H9 (cell line): ENCODE results near the gene KIAA1549. TPM values are rescaled to one million over a fixed set of nuclear protein-coding genes. Genes with fewer than 3 reads are reported as not detected.

Experiments
- DNase-seq: peaks from one replicate; pipeline ENCODE4 v3.0.0-alpha.2; 2017
- H2AFZ ChIP-seq: one replicate; pipeline ENCODE4 v1.6.1; 2013; ENCODE audit warnings: mild to moderate bottlenecking, low read length, control low read depth, moderate library complexity
- H2AK5ac ChIP-seq: 2 replicates; pipeline ENCODE4 v1.6.1; 2013; ENCODE audit warnings: low read length, control low read depth, mixed read lengths; ENCODE audit not compliant: insufficient read length
- H2BK120ac ChIP-seq: one replicate; pipeline ENCODE4 v1.6.1; 2013; ENCODE audit warnings: low read depth, mild to moderate bottlenecking, low read length, control low read depth, inconsistent platforms; ENCODE audit not compliant: poor library complexity, severe bottlenecking
- H2BK12ac ChIP-seq: 2 replicates; pipeline ENCODE4 v1.6.1; 2013; ENCODE audit warnings: low read length, control low read depth, mixed read lengths, low read depth; ENCODE audit not compliant: insufficient read length
- H2BK15ac ChIP-seq: 2 replicates; pipeline ENCODE4 v1.6.1; 2013; ENCODE audit warnings: low read depth, low read length, control low read depth
- H2BK20ac ChIP-seq: one replicate; pipeline ENCODE4 v1.6.1; 2013; ENCODE audit warnings: low read depth, mild to moderate bottlenecking, low read length, control low read depth, inconsistent platforms; ENCODE audit not compliant: poor library complexity, severe bottlenecking
- H2BK5ac ChIP-seq: 2 replicates; pipeline ENCODE4 v1.6.1; 2013; ENCODE audit warnings: low read length, control low read depth, mixed read lengths; ENCODE audit not compliant: insufficient read length
- H3K14ac ChIP-seq: 2 replicates; pipeline ENCODE4 v1.6.1; 2013; ENCODE audit warnings: low read length, control low read depth; ENCODE audit not compliant: insufficient read depth
- H3K18ac ChIP-seq: 2 replicates; pipeline ENCODE4 v1.6.1; 2013; ENCODE audit warnings: low read depth, mild to moderate bottlenecking, mixed read lengths, low read length, control low read depth; ENCODE audit not compliant: insufficient read length
- H3K23ac ChIP-seq: 2 replicates; pipeline ENCODE4 v1.6.1; 2013; ENCODE audit warnings: low read length, control low read depth, mixed read lengths, low read depth; ENCODE audit not compliant: insufficient read length
- H3K23me2 ChIP-seq: 2 replicates; pipeline ENCODE4 v1.6.1; 2013; ENCODE audit warnings: low read depth, mild to moderate bottlenecking, mixed read lengths, low read length, control low read depth; ENCODE audit not compliant: insufficient read length, poor library complexity, severe bottlenecking
- H3K27ac ChIP-seq: 2 replicates; pipeline ENCODE4 v1.5.1; 2013; ENCODE audit warnings: low read length, control low read depth, mixed read lengths, low read depth; ENCODE audit not compliant: insufficient read length
- H3K27me3 ChIP-seq: 2 replicates; pipeline ENCODE4 v1.6.1; 2013; ENCODE audit warnings: low read length, control low read depth, inconsistent platforms; ENCODE audit not compliant: insufficient read depth
- H3K4ac ChIP-seq: 2 replicates; pipeline ENCODE4 v1.6.1; 2013; ENCODE audit warnings: low read depth, mild to moderate bottlenecking, control low read depth, inconsistent platforms, low read length, moderate library complexity
- H3K4me1 ChIP-seq: 2 replicates; pipeline ENCODE4 v1.6.1; 2013; ENCODE audit warnings: low read length, control low read depth, inconsistent platforms; ENCODE audit not compliant: insufficient read depth
- H3K4me2 ChIP-seq: 2 replicates; pipeline ENCODE4 v1.6.1; 2013; ENCODE audit warnings: low read length, control low read depth, mixed read lengths; ENCODE audit not compliant: insufficient read length, insufficient read depth
- H3K56ac ChIP-seq: 2 replicates; pipeline ENCODE4 v1.6.1; 2013; ENCODE audit warnings: low read depth, mild to moderate bottlenecking, mixed read lengths, low read length, control low read depth; ENCODE audit not compliant: insufficient read length
- H3K79me1 ChIP-seq: 2 replicates; pipeline ENCODE4 v1.6.1; 2013; ENCODE audit warnings: low read depth, mild to moderate bottlenecking, moderate library complexity, low read length, control low read depth, inconsistent platforms; ENCODE audit not compliant: insufficient read depth, poor library complexity, severe bottlenecking
- H3K79me2 ChIP-seq: 2 replicates; pipeline ENCODE4 v1.6.1; 2013; ENCODE audit warnings: low read length, control low read depth, inconsistent platforms; ENCODE audit not compliant: insufficient read depth
- H3K9ac ChIP-seq: 2 replicates; pipeline ENCODE4 v1.6.1; 2013; ENCODE audit warnings: low read length, control low read depth, mixed read lengths; ENCODE audit not compliant: insufficient read length; ENCODE audit errors: extremely low read depth
- H3K9me3 ChIP-seq: one replicate; pipeline ENCODE4 v1.6.1; 2013; ENCODE audit warnings: low read depth, low read length, inconsistent platforms; ENCODE audit not compliant: control insufficient read depth
- H3T11ph ChIP-seq: one replicate; pipeline ENCODE4 v1.6.1; 2013; ENCODE audit warnings: mild to moderate bottlenecking, low read length, control low read depth, inconsistent platforms
- H4K20me1 ChIP-seq: one replicate; pipeline ENCODE4 v1.6.1; 2013; ENCODE audit not compliant: control insufficient read depth, insufficient read length, insufficient read depth
- H4K5ac ChIP-seq: 2 replicates; pipeline ENCODE4 v1.6.1; 2013; ENCODE audit warnings: low read depth, mild to moderate bottlenecking, mixed read lengths, low read length, control low read depth; ENCODE audit not compliant: insufficient read length
- H4K8ac ChIP-seq: replicated peaks from 2 replicates; pipeline ENCODE4 v1.6.1; 2013; ENCODE audit warnings: low read length, control low read depth, mixed read lengths, low read depth; ENCODE audit not compliant: insufficient read length
- H4K91ac ChIP-seq: 2 replicates; pipeline ENCODE4 v1.6.1; 2013; ENCODE audit warnings: low read depth, mild to moderate bottlenecking, moderate library complexity, mixed read lengths, low read length, control low read depth; ENCODE audit not compliant: insufficient read length
- H3K27ac Mint-ChIP-seq, 3 experiments: 2 replicates in 2 of 3; 3 replicates in 1 of 3; pipeline ENCODE4 v1.8.0; 2020 to 2021; ENCODE audit warnings: mixed read lengths in 3 of 3, mild to moderate bottlenecking in 1 of 3, moderate library complexity in 1 of 3
- H3K27me3 Mint-ChIP-seq: 2 replicates; pipeline ENCODE4 v1.8.0; 2021; ENCODE audit warnings: low read depth, mild to moderate bottlenecking, moderate library complexity, mixed read lengths
- H3K36me3 Mint-ChIP-seq, 3 experiments: 2 replicates in 2 of 3; 3 replicates in 1 of 3; pipeline ENCODE4 v1.8.0; 2020 to 2021; ENCODE audit warnings: low read depth in 3 of 3, mixed read lengths in 3 of 3; ENCODE audit not compliant: insufficient read depth in 1 of 3
- H3K4me1 Mint-ChIP-seq, 2 experiments: 2 replicates each; pipeline ENCODE4 v1.8.0; 2020; ENCODE audit warnings: mixed read lengths in 2 of 2
- H3K4me3 Mint-ChIP-seq, 2 experiments: 2 replicates in 1 of 2; 3 replicates in 1 of 2; pipeline ENCODE4 v1.8.0; 2020 to 2021; ENCODE audit warnings: mild to moderate bottlenecking in 2 of 2, mixed read lengths in 2 of 2, moderate library complexity in 1 of 2
- H3K9me3 Mint-ChIP-seq, 2 experiments: 2 replicates in 1 of 2; 3 replicates in 1 of 2; pipeline ENCODE4 v1.8.0; 2020; ENCODE audit warnings: mild to moderate bottlenecking in 2 of 2, mixed read lengths in 2 of 2, moderate library complexity in 1 of 2
- WGBS: extraction: QIAGEN DNeasy Blood & Tissue Kit; methylation state at CpG from one replicate; pipeline ENCODE4 v1.1.7; 2013; ENCODE audit warnings: missing lambda C conversion rate, low lambda C conversion rate, mixed read lengths; ENCODE audit not compliant: insufficient read length; ENCODE audit errors: extremely low coverage; 5-methylcytosine and 5-hydroxymethylcytosine counted together
- total RNA-seq: library from RNA; stranded (reverse); gene quantifications from 2 replicates; pipeline ENCODE4 v1.2.1, GENCODE V29; 2021
- TF ChIP-seq, protein P1 (sequence below): fragments of 200-600 bp; sonication (generic); conservative IDR thresholded peaks from 3 replicates; pipeline ENCODE4 v1.8.0; 2021; ENCODE audit warnings: antibody characterized with exemption, mild to moderate bottlenecking

Gene KIAA1549
- total RNA-seq, 1 experiment from 2014 or later, result 11.9 TPM

DNA sequence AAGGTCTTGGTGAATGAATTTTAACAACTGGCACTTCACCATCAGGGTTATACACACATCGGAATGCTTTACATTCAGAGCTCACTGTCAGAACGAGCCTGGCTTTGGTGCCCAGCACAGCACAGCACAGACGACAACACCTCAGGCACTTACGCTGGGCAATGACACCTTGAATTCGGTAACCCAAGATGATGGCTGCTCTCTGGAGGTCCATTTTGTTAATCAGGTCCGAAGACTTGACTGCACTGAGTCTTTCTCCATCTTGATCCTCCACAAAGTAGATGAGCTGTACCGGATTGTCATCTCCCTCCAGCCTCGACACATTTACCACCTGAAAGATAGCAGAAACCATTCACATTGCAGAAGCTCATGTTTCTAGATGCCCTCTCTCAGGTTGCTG is 82.4 kb downstream of the KIAA1549 start:
- Mint-ChIP-seq H3K27ac (no peak overlapping the region), H3K27me3 (no peaks in the 10 kb centered on the region), H3K9me3 (no peaks in the 10 kb centered on the region), H3K36me3 (peaks cover 28 to 55% (median 40%) of the 10 kb centered on the region in 3 experiments; a peak in 6 of 7 replicates), H3K4me3 (no peak overlapping the region; a peak in 1 of 5 replicates), H3K4me1 (0 out of 4 replicates have a peak, but pooled peaks cover 2 to 3% of the 10 kb centered on the region in 2 experiments)
- H3K79me1 ChIP-seq, result no peaks in the 10 kb centered on the region
- DNase-seq, result no peak
- no peaks in the 10 kb centered on the region for H3K27me3 ChIP-seq
- no peak overlapping the region for H2BK120ac ChIP-seq
- H3K4ac ChIP-seq, result no peak overlapping the region
- H3T11ph ChIP-seq, result no peak overlapping the region
- H3K56ac ChIP-seq, result no peak overlapping the region
- H3K9me3 ChIP-seq, result no peaks in the 10 kb centered on the region
- no peaks in the 10 kb centered on the region for H3K4me1 ChIP-seq
- no peak overlapping the region for H3K9ac ChIP-seq
- no peak overlapping the region for H4K5ac ChIP-seq
- H3K23ac ChIP-seq, result no peak overlapping the region
- H2BK15ac ChIP-seq, result no peak overlapping the region
- no peaks in the 10 kb centered on the region for H3K23me2 ChIP-seq
- H4K8ac ChIP-seq, result no peak overlapping the region
- H2BK12ac ChIP-seq, result no peak overlapping the region
- no peak overlapping the region for H2AFZ ChIP-seq
- H3K18ac ChIP-seq, result no peak overlapping the region
- H4K20me1 ChIP-seq, result no peaks in the 10 kb centered on the region
- H3K14ac ChIP-seq, result no peak overlapping the region
- no peaks in the 10 kb centered on the region for H3K79me2 ChIP-seq
- no peak overlapping the region for H3K27ac ChIP-seq
- no CpG with 5 or more reads among the region's 8 CpGs for WGBS
- no peak overlapping the region for H4K91ac ChIP-seq
- H2AK5ac ChIP-seq, result no peak overlapping the region
- TF ChIP-seq, protein P1, sequence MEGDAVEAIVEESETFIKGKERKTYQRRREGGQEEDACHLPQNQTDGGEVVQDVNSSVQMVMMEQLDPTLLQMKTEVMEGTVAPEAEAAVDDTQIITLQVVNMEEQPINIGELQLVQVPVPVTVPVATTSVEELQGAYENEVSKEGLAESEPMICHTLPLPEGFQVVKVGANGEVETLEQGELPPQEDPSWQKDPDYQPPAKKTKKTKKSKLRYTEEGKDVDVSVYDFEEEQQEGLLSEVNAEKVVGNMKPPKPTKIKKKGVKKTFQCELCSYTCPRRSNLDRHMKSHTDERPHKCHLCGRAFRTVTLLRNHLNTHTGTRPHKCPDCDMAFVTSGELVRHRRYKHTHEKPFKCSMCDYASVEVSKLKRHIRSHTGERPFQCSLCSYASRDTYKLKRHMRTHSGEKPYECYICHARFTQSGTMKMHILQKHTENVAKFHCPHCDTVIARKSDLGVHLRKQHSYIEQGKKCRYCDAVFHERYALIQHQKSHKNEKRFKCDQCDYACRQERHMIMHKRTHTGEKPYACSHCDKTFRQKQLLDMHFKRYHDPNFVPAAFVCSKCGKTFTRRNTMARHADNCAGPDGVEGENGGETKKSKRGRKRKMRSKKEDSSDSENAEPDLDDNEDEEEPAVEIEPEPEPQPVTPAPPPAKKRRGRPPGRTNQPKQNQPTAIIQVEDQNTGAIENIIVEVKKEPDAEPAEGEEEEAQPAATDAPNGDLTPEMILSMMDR, result no peak
- no peak overlapping the region for H2BK20ac ChIP-seq
- no peak overlapping the region for H3K4me2 ChIP-seq
- H2BK5ac ChIP-seq, result no peak overlapping the region
